Measurements from ENCODE around the gene TLR2. TPM values are rescaled to one million over a fixed set of nuclear protein-coding genes. Genes with fewer than 3 reads are reported as not detected.

The TLR2 gene
- total RNA-seq, 2 experiments from 2014 or later = 0.56 to 1.8 TPM

DNA sequence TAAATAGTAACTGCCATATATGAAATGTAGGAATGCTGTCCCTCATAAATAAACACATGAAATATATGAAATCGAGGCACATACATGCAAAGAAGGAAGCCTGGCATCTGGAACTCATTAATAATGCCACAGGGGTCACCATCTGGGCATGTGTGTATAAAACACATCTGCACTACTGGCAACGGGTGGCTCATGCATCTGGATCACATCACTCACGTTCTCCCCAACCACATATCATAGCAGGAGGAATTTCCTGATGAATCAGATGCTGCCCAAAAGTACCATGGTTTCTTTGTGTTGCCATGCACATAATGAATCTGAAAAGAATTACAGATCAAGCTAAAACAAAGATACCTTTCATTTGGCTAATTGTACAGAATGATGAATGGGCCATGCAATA is 47.2 kb downstream of the TLR2 start:
- DNase-seq (no peak), ATAC-seq (no peak)
- Mint-ChIP-seq H3K9me3 (no peaks in the 10 kb centered on the region), H3K4me1 (ENCODE audit: low read depth) (peaks cover 10% of the 10 kb centered on the region), H3K36me3 (ENCODE audit: low read depth) (no peaks in the 10 kb centered on the region), H3K27me3 (peaks cover 4% of the 10 kb centered on the region), H3K4me3 (no peak overlapping the region), H3K27ac (no peak overlapping the region)
- TF ChIP-seq, protein P1, sequence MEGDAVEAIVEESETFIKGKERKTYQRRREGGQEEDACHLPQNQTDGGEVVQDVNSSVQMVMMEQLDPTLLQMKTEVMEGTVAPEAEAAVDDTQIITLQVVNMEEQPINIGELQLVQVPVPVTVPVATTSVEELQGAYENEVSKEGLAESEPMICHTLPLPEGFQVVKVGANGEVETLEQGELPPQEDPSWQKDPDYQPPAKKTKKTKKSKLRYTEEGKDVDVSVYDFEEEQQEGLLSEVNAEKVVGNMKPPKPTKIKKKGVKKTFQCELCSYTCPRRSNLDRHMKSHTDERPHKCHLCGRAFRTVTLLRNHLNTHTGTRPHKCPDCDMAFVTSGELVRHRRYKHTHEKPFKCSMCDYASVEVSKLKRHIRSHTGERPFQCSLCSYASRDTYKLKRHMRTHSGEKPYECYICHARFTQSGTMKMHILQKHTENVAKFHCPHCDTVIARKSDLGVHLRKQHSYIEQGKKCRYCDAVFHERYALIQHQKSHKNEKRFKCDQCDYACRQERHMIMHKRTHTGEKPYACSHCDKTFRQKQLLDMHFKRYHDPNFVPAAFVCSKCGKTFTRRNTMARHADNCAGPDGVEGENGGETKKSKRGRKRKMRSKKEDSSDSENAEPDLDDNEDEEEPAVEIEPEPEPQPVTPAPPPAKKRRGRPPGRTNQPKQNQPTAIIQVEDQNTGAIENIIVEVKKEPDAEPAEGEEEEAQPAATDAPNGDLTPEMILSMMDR (IDR thresholded peaks at IDR 0.05) = no peak
- intact Hi-C loops (cut with micrococcal nuclease) = no loop called here
- CTCF ChIA-PET = no interaction called here
- POLR2A ChIA-PET = no interaction called here

DNA sequence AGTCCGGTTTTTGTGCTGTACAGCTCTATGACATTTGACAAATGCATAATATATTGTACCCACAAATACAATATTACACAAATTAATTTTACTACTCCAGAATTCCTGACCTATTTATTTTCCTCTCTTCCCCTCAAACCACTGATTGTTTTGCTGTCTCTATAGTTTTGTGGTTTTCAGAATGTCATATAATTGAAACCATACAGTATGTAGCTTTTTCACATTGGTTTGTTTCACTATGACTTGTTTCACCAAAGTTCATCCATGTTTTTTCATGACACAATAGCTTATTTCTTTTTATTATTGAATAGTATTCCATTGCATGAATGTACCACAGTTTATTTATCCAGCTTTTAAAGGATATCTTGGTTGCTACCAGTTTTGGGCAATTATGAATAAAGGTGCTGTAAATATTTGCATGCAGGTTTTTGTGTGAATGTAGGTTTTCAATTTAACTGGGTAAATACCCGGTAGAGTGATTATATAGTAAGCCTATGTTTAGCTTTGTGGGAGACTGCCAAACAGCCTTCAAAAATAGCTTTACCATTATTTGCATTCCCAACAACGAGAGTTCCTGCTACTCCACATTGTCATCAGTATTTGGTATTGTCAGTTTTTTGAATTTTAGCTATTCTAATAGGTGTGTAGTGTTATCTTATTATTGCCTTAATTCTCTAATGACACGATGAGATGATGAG is 49.8 kb downstream of the TLR2 start:
- no peak overlapping the region for H3K27ac Mint-ChIP-seq
- no peaks in the 10 kb centered on the region for H3K36me3 Mint-ChIP-seq (ENCODE audit: low read depth)
- DNase-seq (no peak), ATAC-seq (no peak)
- CTCF ChIA-PET = interaction anchor here (1.0 to 2.6 kb wide), 4 partner anchors 8 to 24 kb away, joined by 3 to 24 read pairs (median 4); no protein-coding TSS in a partner anchor
- intact Hi-C loops (cut with micrococcal nuclease) = no loop called here
- POLR2A ChIA-PET = no interaction called here
- no peak overlapping the region for H3K4me3 Mint-ChIP-seq
- H3K27me3 Mint-ChIP-seq = peaks cover 7% of the 10 kb centered on the region
- peaks cover 10% of the 10 kb centered on the region for H3K4me1 Mint-ChIP-seq (ENCODE audit: low read depth)
- no peaks in the 10 kb centered on the region for H3K9me3 Mint-ChIP-seq
- TF ChIP-seq, protein P1 (IDR thresholded peaks at IDR 0.05) = no peak

DNA sequence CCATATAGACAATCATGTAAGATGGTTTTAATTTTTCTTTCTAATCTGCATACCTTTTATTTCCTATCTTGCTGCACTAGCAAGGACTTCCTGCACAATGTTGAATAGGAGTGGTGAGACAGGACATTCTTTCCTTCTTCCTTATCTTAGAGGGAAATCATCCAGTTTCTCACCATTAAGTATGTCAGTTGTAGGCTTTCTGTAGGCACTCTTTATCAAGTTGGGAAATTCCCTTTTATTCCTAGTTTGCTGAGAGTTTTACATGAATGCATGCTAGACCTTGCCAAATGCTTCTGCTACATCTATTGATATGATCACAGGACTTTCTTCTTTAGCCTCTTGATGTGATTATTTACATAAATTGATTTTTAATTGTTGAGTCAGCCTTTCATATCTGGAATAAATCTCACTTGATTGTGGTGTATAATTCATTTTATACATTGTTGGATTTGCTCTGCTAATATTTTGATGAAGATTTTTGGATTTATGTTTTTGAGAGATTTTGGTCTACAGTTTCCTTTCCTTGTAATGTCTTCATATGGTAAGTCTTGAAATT is 51.9 kb downstream of the TLR2 start:
- TF ChIP-seq, protein P1 (IDR thresholded peaks at IDR 0.05) = no peak
- H3K4me1 Mint-ChIP-seq (ENCODE audit: low read depth) = peaks cover 10% of the 10 kb centered on the region
- ATAC-seq (no peak), DNase-seq (no peak)
- H3K27ac Mint-ChIP-seq = no peak overlapping the region
- H3K9me3 Mint-ChIP-seq = peaks cover 7% of the 10 kb centered on the region
- H3K4me3 Mint-ChIP-seq = no peak overlapping the region
- ChIA-PET CTCF (no interaction called here), POLR2A (no interaction called here)
- intact Hi-C loops (cut with micrococcal nuclease) = no loop called here
- peaks cover 12% of the 10 kb centered on the region for H3K27me3 Mint-ChIP-seq
- no peaks in the 10 kb centered on the region for H3K36me3 Mint-ChIP-seq (ENCODE audit: low read depth)

DNA sequence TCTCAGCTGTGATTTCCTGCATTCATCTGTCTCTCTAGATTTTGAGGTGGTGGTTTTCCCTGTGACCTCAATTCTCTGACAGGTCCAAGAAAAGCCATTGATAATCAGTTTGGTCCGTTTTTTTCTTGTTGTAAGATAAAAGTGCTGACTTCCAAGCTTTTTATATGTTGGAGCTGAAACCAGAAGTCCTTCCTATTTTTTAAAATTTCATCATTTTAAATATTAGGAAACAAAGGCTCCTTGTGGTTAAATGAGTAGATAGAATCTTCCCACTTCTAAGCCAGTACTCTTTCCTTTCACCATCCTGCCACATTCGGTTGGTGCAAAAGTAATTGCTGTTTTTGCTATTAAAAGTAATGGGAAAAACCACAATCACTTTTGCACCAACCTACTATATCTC is 57.5 kb downstream of the TLR2 start:
- CTCF ChIA-PET = interaction anchor here (1.6 to 2.1 kb wide), 2 partner anchors 8 to 98 kb away, joined by 5 to 14 read pairs; no protein-coding TSS in a partner anchor

DNA sequence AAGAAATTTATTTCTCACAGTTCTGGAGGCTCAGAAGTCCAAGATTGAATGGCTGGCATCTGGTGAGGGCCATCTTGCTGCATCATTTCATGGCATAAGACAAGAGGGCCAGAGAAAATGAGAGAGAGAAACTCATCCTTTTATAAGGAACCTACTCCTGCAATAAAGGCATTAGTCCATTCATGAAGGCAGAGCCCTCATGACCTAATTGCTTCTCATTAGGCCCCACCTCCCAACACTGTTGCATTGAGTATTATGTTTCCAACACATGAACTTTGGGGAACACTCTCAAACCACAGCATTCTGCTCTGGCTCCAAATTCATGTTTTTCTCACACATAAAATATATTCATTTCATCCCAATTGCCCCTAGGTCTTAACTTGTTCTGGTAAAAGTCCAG is 61.6 kb downstream of the TLR2 start:
- Mint-ChIP-seq H3K4me1 (ENCODE audit: low read depth) (peaks cover 2% of the 10 kb centered on the region), H3K27me3 (no peaks in the 10 kb centered on the region), H3K9me3 (peaks cover 5% of the 10 kb centered on the region), H3K36me3 (ENCODE audit: low read depth) (no peaks in the 10 kb centered on the region), H3K4me3 (no peak overlapping the region), H3K27ac (no peak overlapping the region)
- DNase-seq = no peak
- ChIA-PET CTCF (interaction anchor here (1.0 kb wide), 1 partner anchor 35 kb away, joined by 3 read pairs; no protein-coding TSS in a partner anchor), POLR2A (no interaction called here)
- intact Hi-C loops (cut with micrococcal nuclease) = no loop called here
- TF ChIP-seq, protein P1 (IDR thresholded peaks at IDR 0.05) = no peak
- no peak for ATAC-seq

More for the DNA sequence above, 57.5 kb downstream of the TLR2 start:
- intact Hi-C loops (cut with micrococcal nuclease) = no loop called here
- Mint-ChIP-seq H3K4me1 (ENCODE audit: low read depth) (no peaks in the 10 kb centered on the region), H3K27ac (no peak overlapping the region), H3K4me3 (no peak overlapping the region), H3K27me3 (peaks cover 8% of the 10 kb centered on the region), H3K9me3 (peaks cover 8% of the 10 kb centered on the region), H3K36me3 (ENCODE audit: low read depth) (no peaks in the 10 kb centered on the region)
- no peak for DNase-seq
- no peak for ATAC-seq
- POLR2A ChIA-PET = interaction anchor here (1.1 kb wide), 1 partner anchor 49 kb away, joined by 3 read pairs; no protein-coding TSS in a partner anchor
- TF ChIP-seq, protein P1 (IDR thresholded peaks at IDR 0.05) = no peak

Data from activated CD8-positive, alpha-beta T cell treated with anti-CD3 and anti-CD28 coated beads for 36 hours (primary cell).